Muscle layer of duodenum (tissue), 2 donors: ENCODE measurements around the gene RDH11.
A peak's percentile ranks its signal among the peaks of the same experiment; 100 is the strongest.
"Not testable (repeated sequence)": the region's sequence is repeated elsewhere in the genome, so short reads cannot be mapped to it uniquely, and the experiment has no call there.

Experiments
- H3K27ac ChIP-seq: one replicate; pipeline ENCODE4 v1.7.0; 2013; ENCODE audit warnings: mild to moderate bottlenecking, low read length
- H3K27me3 ChIP-seq: one replicate; pipeline ENCODE4 v1.7.0; 2013; ENCODE audit warnings: low read depth, mild to moderate bottlenecking, control low read depth, low read length
- H3K36me3 ChIP-seq, 2 donors: one replicate each; pipeline ENCODE4 v1.7.0; 2013; ENCODE audit warnings: low read length in 2 of 2, control low read depth in 1 of 2, mild to moderate bottlenecking in 1 of 2; ENCODE audit not compliant: insufficient read depth in 2 of 2, control insufficient read depth in 1 of 2
- H3K4me1 ChIP-seq, 2 donors: one replicate each; pipeline ENCODE4 v1.7.0; 2013; ENCODE audit warnings: low read length in 2 of 2, mild to moderate bottlenecking in 2 of 2, control low read depth in 1 of 2, moderate library complexity in 1 of 2; ENCODE audit not compliant: insufficient read depth in 2 of 2, control insufficient read depth in 1 of 2
- H3K4me3 ChIP-seq, 2 donors: one replicate each; pipeline ENCODE4 v1.7.0; 2013; ENCODE audit warnings: low read length in 2 of 2, low read depth in 1 of 2, mild to moderate bottlenecking in 1 of 2
- H3K9me3 ChIP-seq, 2 donors: one replicate each; pipeline ENCODE4 v1.7.0; 2013; ENCODE audit warnings: low read length in 2 of 2, control low read depth in 1 of 2, mild to moderate bottlenecking in 1 of 2; ENCODE audit not compliant: control insufficient read depth in 1 of 2
- donor health status: healthy.

The RDH11 gene

DNA sequence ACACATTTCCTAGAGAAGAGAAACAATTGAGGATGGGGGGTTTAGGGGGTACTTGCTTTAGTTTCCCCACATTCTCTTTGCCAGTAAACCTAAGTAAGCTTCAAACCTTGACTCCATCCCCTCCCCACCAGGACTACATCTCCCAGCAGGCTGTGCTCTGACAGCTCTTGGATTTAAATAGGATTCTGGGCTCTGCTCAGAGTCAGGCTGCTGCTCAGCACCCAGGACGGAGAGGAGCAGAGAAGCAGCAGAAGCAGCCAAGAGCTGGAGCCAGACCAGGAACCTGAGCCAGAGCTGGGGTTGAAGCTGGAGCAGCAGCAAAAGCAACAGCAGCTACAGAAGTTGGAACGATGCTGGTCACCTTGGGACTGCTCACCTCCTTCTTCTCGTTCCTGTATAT is 26.7 kb upstream of the RDH11 start:
- Histone ChIP-seq H3K4me3 (peak overlapping the region in 1 of 2 donors; percentile 19), H3K36me3 (no peaks in the 10 kb centered on the region), H3K4me1 (peaks cover 0 to 6% of the 10 kb centered on the region in 2 donors), H3K27ac (no peak overlapping the region), H3K27me3 (no peaks in the 10 kb centered on the region), H3K9me3 (no peaks in the 10 kb centered on the region)

DNA sequence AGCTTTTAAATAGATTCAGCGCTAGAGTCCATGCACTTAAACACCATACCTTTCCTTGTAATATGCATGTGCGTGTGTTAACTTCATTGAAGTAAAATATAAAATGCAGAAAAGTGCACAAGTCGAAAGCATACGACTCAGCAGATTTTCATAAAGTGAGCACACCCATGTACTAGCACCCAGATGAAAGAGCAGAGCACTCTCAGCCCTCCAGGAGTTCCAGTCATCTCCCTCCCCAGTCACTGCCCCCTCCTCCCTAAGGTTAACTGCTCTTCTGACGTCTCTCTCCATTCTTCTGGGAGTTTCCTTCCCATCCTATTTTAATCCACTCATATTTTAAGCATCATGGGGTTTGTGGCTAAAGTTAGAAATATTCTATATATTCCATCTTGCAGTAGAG is 26.3 kb upstream of the RDH11 start:
- no peaks in the 10 kb centered on the region for H3K27me3 ChIP-seq
- H3K4me1 ChIP-seq, result peaks cover 0 to 6% of the 10 kb centered on the region in 2 donors
- no peaks in the 10 kb centered on the region for H3K9me3 ChIP-seq
- H3K27ac ChIP-seq, result no peak overlapping the region
- H3K36me3 ChIP-seq, result no peaks in the 10 kb centered on the region
- H3K4me3 ChIP-seq, result no peak overlapping the region

DNA sequence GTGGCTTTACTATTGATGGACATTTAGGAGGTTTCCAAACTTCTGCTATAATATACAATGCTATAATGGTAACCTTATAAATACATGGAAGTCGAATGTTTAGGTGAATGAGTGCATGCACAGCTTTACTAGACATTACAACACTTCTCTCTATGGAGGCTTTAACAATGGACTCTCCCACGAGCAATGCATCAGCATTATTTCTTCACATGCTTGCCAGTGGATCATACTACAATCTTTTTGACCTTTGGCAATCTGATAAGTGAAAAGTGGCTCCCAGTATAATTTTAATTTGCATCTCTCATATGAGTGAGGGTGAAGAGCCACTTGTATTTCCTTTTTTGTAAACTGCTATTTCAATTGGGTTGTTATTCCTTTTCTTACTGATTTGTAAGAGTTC is 24.3 kb upstream of the RDH11 start:
- no peaks in the 10 kb centered on the region for H3K36me3 ChIP-seq
- peaks cover 0 to 6% of the 10 kb centered on the region in 2 donors for H3K4me1 ChIP-seq

DNA sequence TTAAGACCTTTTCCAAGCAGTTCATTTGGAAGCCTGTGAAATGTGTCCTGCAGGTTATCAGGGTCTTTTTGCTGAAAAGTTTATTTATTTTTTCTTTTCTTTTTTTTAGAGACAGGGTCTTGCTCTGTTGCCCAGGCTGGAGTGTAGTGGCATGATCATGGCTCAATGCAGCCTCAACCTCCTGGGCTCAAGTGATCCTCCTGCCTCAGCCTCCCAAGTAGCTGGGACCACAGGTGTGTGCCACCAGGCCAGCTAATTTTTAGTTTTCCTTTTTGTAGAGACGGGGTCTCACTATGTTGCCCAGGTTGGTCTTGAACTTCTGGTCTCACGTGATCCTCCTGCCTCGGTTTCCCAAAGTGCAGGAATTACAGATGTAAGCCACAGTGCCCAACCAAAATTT is 23.8 kb upstream of the RDH11 start:
- H3K36me3 ChIP-seq, H3K4me3 ChIP-seq, H3K9me3 ChIP-seq, H3K4me1 ChIP-seq, H3K27ac ChIP-seq, H3K27me3 ChIP-seq: not testable (repeated sequence)

More for the DNA sequence above, 24.3 kb upstream of the RDH11 start:
- Histone ChIP-seq H3K27me3 (no peaks in the 10 kb centered on the region), H3K4me3 (no peak overlapping the region), H3K9me3 (no peaks in the 10 kb centered on the region), H3K27ac (no peak overlapping the region)

- H3K9me3 ChIP-seq, result no peaks in the 10 kb centered on the region
- H3K27me3 ChIP-seq, result no peaks in the 10 kb centered on the region
- peaks cover 0 to 6% of the 10 kb centered on the region in 2 donors for H3K4me1 ChIP-seq
- H3K27ac ChIP-seq, result no peak overlapping the region
- no peaks in the 10 kb centered on the region for H3K36me3 ChIP-seq
- H3K4me3 ChIP-seq, result no peak overlapping the region
Observed at GRCh38 chr14:67718265-67718664, 22.7 kb upstream of the RDH11 start.

DNA sequence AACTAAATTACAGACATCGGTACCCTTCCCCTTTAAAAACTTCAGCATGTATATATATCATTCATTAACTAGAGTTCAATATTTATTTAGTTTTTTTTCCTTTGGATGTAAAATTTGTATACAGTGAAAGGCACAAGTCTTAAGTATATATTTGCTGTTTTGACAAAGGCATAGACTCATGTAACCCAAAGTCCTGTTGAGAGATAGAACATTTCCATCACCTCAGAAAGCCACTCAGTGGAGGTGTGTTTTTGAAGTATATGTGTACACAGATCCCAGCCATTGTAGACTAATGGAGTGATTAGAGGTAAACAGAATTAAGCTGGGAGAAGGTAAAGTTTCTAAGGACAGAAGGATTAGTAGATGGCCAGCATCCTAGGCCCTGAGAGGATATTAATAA is 21.5 kb upstream of the RDH11 start:
- no peak overlapping the region for H3K27ac ChIP-seq
- no peaks in the 10 kb centered on the region for H3K36me3 ChIP-seq
- H3K9me3 ChIP-seq, result no peaks in the 10 kb centered on the region
- H3K4me1 ChIP-seq, result no peaks in the 10 kb centered on the region
- H3K27me3 ChIP-seq, result no peaks in the 10 kb centered on the region
- H3K4me3 ChIP-seq, result no peak overlapping the region

DNA sequence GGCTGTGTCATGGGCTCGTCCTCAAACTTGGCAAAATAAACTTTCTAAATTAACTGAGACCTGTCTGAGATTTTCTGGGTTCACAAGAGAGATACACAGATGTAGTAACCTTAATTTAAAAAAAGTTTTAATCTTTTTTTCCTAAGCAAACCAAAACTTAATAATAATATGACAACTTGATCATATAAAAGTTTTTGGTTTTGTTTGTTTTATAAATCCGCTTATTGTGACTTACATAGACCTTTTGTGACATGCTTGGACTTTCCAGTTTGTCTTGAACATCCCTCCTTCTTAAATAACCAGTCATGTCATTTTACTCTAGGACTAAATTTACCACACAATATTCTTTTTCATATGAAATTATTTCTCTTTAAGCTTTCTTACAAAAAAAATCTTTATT is 14.6 kb upstream of the RDH11 start:
- no peak overlapping the region for H3K4me3 ChIP-seq
- no peak overlapping the region for H3K27ac ChIP-seq
- H3K27me3 ChIP-seq, result no peaks in the 10 kb centered on the region
- H3K36me3 ChIP-seq, result no peaks in the 10 kb centered on the region
- H3K4me1 ChIP-seq, result no peaks in the 10 kb centered on the region
- H3K9me3 ChIP-seq, result no peaks in the 10 kb centered on the region

GRCh38 chr14:67709796-67710195 is 14.2 kb upstream of the RDH11 start:
- H3K27ac ChIP-seq, result not testable (repeated sequence)

GRCh38 chr14:67709346-67709745 is 13.8 kb upstream of the RDH11 start:
- not testable (repeated sequence) for H3K4me3 ChIP-seq, H3K4me1 ChIP-seq, H3K36me3 ChIP-seq, H3K9me3 ChIP-seq, H3K27ac ChIP-seq, H3K27me3 ChIP-seq

More at GRCh38 chr14:67709796-67710195, 14.2 kb upstream of the RDH11 start:
- not testable (repeated sequence) for H3K4me3 ChIP-seq, H3K9me3 ChIP-seq, H3K4me1 ChIP-seq, H3K36me3 ChIP-seq, H3K27me3 ChIP-seq

DNA sequence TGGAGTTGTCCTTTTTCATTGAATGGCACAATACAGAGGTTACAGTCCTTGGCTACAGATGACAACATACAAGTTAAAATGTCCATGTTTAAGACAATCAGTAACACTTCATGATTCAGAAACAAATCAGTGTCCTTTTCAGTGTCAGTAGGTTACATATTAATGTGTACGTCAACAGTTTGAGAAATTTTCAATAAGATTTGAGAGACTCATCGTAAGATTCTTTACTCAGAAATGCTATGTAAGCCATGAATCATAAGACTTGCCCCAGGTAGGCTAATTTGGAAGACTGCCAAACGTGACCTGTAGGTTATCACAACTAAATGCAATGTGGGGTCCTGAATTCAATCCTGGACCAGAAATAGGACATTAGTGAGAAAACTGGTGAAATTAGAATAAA is 9.6 kb upstream of the RDH11 start:
- Histone ChIP-seq H3K4me3 (no peak overlapping the region), H3K4me1 (no peaks in the 10 kb centered on the region), H3K27me3 (no peaks in the 10 kb centered on the region), H3K9me3 (no peaks in the 10 kb centered on the region), H3K27ac (no peak overlapping the region), H3K36me3 (no peaks in the 10 kb centered on the region)

- Histone ChIP-seq H3K27me3 (no peaks in the 10 kb centered on the region), H3K36me3 (no peaks in the 10 kb centered on the region), H3K27ac (no peak overlapping the region), H3K9me3 (no peaks in the 10 kb centered on the region), H3K4me1 (no peaks in the 10 kb centered on the region), H3K4me3 (no peak overlapping the region)
Observed at GRCh38 chr14:67704484-67705089, 9.0 kb upstream of the RDH11 start.

- no peaks in the 10 kb centered on the region for H3K4me1 ChIP-seq
- H3K27me3 ChIP-seq, result no peaks in the 10 kb centered on the region
- H3K27ac ChIP-seq, result no peak overlapping the region
- H3K9me3 ChIP-seq, result no peaks in the 10 kb centered on the region
- no peak overlapping the region for H3K4me3 ChIP-seq
- H3K36me3 ChIP-seq, result no peaks in the 10 kb centered on the region
Observed at GRCh38 chr14:67703997-67704396, 8.4 kb upstream of the RDH11 start.
